Measurements from ENCODE around the gene TBX10.

DNA sequence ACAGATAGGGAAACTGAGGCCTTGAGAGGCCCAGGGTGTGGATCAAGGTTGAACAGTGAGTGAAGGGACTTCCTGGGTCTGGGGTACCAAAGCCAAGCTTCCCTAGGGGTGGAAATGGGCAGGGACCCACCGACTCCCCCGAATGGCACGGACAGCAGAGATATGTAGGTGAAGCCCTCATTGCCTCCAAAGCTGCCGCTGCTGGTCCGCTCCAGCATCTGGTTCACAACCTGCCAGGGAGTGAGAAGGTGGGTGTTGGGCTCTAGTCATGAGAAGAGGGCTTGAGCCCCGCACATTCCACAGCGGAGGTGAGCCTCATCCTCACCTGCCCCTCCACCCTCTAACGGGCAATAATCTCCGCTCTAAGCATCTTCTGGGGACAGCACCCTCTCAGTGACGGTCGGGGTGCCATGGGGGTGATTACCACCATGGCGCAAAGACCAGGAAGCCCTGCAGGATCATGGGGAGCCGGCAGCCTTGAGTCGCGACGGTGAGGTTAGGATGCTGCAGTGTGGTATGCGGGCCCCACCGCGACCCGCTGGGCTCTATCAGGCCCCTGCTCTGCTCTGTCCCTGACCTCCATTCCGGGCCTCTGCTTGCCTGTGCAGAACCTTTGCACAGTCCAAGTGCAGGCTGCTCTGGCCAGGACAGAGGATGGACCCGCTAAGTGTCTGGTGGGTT is 24.1 kb upstream of the TBX10 start:
- TF ChIP-seq CTCF (IDR thresholded peaks at IDR 0.05) (no peak), EP300 (IDR thresholded peaks at IDR 0.05) (no peak), POLR2A (IDR thresholded peaks at IDR 0.05) (no peak)

Measured in tibial nerve (tissue), 4 donors.